Pons (tissue), 1 donor: ENCODE results near the gene NLN.
"Not testable (repeated sequence)": the region's sequence is repeated elsewhere in the genome, so short reads cannot be mapped to it uniquely, and the experiment has no call there.

ENCODE experiments used
- DNase-seq: peaks from one replicate; pipeline ENCODE4 v3.0.0-alpha.2; 2016; ENCODE audit warnings: low spot score

NLN gene

GRCh38 chr5:65732046-65732445 lies 10.0 kb downstream of the NLN start:
- not testable (repeated sequence) for DNase-seq

DNA sequence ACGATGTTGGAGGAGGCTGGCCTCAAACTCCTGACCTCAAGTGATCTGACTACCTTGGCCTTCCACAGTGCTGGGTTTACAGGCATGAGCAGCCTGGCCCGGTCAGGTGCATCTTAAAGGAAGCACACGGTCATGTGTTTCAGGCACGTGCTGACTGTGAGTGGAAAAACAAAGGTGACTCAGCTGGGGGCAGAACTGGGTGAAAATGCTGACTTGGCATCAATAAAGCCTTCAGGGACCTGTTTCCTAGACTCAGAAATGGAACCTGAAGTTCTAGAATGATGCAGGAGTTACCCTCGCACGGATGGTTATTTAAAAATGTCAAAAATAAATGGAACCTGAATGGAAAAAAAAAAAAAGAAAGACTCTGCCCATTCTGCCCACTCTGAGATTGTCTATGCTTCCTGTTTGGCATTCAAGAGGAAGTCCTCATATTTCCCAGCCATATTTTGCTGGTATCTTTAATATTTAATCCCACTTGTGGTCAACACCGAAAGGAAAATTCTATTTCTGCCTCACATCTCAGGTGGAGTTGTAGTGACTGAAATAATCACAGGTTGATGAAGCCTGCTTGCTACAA lies 12.3 kb downstream of the NLN start:
- not testable (repeated sequence) for DNase-seq

- DNase-seq: no peak
Observed at GRCh38 chr5:65734921-65735320, 12.9 kb downstream of the NLN start.

GRCh38 chr5:65736011-65736410 lies 14.0 kb downstream of the NLN start:
- no peak for DNase-seq

DNA sequence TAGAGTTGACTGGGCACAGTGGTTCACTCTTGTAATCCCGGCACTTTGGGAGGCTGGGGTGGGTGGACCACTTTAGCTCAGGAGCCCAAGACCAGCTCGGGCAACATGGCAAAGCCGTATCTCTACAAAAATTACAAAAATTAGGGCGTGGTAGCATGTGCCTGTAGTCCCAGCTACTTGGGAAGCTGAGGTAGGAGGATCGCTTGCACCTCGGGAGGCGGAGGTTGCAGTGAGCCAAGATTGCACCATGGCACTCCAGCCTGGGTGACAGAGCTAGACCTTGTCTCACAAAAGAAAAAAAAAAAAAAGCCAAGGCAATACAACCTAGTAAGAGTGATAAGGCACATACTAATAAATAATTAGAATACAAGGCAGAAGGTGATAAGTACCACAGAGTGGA lies 15.8 kb downstream of the NLN start:
- no peak for DNase-seq

GRCh38 chr5:65738305-65738704 lies 16.3 kb downstream of the NLN start:
- DNase-seq: no peak

GRCh38 chr5:65739162-65739561 lies 17.2 kb downstream of the NLN start:
- no peak for DNase-seq

GRCh38 chr5:65742565-65743231 lies 20.7 kb downstream of the NLN start:
- peak; percentile 69 for DNase-seq

DNA sequence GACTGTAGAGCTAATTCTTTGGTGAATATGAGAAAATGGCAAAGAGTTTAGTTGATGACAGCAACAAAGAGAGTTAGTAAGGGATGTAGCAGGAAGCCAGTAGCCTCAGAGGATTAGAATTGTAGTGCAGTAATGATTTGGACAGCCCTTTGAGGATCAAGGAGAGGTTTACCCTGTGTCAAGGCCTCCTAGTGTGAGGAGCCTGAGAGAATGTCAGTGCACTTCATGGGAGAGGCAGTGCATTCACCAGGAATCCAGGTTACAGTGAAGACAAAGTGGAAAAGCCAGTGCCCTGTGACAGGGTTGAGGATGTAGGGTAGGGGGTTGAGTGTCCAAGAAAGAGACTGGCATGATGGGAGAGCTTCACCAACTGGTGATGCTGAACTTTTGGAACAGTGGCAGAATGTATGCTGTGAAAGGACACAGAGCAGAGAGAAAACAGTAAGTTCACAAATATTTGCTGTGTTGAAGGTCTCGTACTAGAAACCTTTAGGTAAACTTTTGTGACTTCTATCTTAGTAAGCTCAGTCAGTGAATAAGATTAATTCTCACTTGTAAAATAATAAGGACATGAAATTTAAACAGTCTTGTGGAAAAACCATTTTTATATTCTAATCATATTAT lies 27.3 kb downstream of the NLN start:
- DNase-seq: no peak

DNA sequence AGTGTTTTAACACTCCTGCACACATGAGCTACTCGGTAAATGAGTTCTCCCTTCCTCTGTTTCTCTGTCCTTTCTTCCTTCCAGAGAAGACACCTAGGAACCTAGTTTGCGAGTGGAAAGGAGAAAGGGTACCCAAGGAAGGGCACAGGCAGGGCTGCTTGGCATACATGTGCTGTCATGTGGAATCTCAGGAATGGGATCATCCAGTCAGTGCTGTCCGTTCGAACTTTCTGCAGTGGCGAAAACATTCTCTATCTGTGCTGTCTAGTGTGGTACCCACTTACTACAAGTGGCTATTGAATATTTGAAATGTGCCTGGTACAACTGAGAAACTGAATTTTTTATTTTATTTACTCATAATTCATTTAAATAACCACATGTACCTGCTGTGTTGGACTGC lies 28.0 kb downstream of the NLN start:
- no peak for DNase-seq

DNA sequence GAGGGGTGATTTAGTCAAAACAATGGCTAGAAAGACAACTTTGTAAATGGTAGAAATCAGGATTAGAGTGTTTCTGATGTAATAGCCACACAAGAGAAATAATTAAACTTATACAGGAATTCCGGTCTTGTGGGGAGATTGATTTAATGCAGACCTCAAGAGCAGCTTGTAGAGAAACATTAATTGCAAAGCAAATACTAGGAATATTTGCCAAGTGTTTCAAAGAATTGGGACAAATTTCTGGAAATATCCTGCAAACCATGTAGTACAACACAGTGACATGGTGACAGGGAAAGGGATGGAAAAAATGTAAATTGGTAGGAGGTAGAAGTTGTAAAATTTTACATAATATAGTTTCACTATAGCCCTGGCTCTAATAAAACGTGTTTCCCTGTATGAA lies 28.9 kb downstream of the NLN start:
- no peak for DNase-seq

DNA sequence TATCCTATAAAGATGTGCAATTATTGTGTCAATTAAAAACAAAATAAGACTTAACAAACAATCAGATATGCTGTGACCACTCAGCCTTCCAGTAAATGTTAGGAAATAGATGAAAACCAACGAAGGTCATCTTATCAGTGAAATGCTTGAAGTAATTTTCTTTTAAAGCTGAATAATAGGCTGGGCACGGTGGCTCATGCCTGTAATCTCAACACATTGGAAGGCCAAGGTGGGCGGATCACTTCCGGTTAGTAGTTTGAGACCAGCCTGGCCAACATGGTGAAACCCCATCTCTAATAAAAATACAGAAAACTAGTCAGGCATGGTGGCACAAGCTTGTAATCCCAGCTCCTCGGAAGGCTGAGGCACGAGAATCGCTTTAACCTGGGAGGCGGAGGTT lies 31.2 kb downstream of the NLN start:
- no peak for DNase-seq

GRCh38 chr5:65758546-65759144 lies 36.6 kb downstream of the NLN start:
- DNase-seq: no peak

DNA sequence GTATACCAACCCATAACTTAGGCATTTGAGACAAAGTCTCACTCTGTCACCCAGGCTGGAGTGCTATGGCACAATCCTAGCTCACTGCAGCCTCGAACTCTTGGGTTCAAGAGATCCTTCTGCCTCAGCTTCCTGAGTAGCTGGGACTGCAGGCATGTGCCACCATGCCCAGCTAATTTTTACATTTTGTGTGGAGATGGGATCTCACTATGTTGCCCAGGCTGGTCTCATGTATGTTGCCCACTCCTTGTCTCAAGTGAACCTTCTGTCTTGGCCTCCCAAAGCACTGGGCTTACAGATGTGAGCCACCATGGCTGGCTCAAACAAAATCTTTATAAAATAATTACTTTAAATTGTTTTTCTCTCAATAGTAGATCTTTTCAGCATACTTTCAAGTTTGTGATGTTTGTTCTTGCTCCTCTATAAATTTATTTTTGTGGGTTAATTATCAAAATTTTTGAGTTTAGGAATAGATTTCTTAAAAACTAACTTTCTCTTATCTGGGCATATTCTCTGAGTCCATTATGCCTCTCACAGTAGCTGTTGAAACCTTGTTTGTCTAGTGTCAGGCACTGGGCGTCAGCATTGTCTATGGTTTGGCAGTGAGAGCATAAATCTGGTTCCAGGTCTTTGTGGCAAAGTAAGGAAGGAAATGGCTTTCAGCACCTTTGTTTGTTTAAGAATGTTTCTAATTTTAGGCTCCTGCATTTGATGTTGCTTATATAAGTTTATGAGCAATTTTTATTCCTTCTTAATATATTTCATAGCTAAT lies 38.7 kb downstream of the NLN start:
- peak; percentile 97 for DNase-seq

DNA sequence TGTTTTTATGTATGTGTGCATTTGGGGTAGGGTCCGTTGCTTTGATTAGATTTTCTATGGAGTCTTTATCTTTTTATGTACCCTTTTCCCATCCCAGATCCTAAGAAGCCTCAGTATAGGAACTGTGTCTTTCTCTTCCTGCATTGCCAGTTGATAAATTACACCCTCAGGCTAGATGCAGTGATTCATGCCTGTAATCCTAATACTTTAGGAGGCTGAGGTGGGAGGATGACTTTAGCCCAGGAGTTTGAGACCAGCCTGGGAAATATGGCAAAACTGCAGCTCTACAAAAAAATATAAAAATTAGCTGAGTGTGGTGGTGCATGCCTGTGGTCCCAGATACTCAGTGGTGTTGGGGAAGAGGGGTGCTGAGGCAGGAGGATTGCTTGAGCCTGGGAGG lies 40.2 kb downstream of the NLN start:
- no peak for DNase-seq

DNA sequence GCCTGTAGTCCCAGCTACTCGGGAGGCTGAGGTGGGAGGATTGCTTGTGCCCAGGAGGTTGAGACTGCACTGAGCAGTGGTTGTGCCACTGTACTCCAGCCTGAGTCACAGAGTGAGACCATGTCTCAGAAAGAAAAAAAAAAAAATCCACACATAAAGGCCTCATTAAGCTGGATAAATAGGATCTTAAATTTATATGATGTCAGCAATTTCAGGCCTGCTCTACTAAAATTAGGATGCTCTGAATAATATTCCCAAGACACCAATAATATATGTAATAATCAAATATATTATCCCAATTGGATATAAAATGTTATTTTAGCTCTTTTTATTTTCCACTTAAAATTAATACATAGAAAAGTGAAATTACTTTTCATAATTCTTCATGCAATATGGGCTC lies 43.6 kb downstream of the NLN start:
- DNase-seq: no peak

DNA sequence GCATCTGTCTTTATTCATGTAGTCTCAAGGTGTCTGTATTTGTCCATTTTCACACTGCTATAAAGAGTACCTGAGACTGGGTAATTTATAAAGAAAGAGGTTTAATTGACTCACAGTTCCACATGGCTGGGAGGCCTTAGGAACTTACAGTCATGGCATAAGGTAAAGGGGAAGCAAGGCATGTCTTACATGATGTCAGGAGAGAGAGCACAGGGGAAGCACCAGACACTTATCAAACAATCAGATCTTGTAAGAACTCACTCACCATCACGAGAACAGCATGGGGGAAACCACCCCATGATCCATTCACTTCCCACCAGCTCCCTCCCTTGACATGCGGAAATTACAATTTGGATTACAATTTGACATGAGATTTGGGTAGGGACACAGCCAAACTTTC lies 44.2 kb downstream of the NLN start:
- DNase-seq: no peak

DNA sequence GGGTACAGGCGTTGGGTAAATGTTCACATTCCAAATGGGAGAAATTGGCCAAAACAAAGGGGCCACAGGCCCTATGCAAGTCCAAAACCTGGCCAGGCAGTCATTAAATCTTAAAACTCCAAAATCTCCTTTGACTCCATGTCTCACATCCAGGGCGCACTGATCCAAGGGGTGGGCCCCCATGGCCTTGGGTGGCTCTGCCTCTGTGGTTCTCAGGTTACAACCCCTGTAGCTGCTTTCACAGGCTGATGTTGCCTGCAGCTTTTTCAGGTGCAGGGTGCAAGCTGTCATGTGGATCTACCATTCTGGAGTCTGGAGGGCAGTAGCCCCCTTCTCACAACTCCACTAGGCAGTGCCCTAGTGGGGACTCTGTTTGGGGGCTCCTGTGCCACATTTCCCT lies 44.8 kb downstream of the NLN start:
- DNase-seq: no peak

DNA sequence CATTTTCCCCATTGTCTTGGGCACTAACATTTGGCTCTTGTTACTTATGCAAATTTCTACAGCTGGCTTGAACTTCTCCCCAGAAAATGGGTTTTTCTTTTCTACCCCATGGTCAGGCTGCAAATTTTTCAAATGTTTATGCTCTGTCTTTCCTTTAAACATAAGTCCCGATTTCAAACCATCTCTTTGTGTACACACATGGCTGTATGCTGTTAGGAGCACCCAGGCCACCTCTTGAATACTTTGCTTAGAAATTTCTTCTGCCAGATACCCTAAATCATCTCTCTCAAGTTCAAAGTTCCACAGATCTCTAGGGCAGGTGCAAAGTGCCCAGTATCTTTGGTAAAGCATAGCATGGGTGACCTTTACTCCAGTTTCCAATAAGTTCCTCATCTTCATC lies 45.6 kb downstream of the NLN start:
- DNase-seq: no peak

- DNase-seq: no peak
Observed at GRCh38 chr5:65768723-65769346, 46.8 kb downstream of the NLN start.

DNA sequence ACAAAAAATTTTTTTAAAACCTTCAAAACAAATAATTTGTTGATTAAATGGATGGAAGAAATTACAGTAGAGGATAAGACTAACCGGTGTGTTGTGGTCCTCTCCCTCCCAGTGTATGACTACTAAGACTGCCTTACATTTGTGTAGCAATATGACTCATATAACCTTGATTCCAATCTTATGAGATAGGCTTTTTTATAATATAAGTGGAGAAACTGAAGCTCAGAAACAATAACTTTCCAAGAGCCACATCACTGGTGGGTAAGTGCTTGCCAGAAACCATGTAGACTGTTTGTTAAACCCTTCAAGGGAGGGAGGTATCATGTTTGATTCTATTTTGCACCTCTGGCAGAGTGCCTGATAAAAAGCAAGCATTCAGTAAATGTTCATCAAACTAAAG lies 47.5 kb downstream of the NLN start:
- no peak for DNase-seq

DNA sequence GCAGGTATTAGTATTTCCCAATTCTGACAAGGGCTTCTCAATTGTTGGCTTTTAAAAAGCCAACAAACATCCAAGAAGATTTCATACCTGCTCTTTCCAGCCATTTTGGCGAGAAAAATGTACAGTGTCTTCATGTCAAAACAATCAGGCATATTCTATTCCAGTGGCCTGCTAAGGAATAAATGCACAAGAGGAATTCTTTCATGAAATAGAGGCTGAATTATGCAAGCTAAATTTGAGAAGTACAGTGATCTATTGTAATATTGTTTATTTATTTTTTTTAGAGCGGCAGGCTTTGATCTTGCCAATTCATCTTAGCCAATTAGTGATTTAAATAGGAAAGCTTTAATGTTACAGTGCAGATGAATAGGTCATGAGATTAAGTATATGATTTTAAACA lies 49.3 kb downstream of the NLN start:
- DNase-seq: peak; percentile 87
